22Rv1 (cell line): ENCODE data around the gene FLVCR2.

Experiments used
- H3K27ac ChIP-seq: fragments of 450-650 bp; 2 replicates; pipeline ENCODE4 v1.5.1; 2017
- ZFX ChIP-seq: fragments of 450-650 bp; IDR thresholded peaks from 2 replicates; pipeline ENCODE4 v1.6.1; 2017; ENCODE audit warnings: antibody characterized with exemption, borderline replicate concordance
- TF ChIP-seq, protein P1 (sequence below): fragments of 450-650 bp; IDR thresholded peaks from 2 replicates; pipeline ENCODE4 v1.5.1; 2017; ENCODE audit warnings: mild to moderate bottlenecking

The FLVCR2 gene

DNA sequence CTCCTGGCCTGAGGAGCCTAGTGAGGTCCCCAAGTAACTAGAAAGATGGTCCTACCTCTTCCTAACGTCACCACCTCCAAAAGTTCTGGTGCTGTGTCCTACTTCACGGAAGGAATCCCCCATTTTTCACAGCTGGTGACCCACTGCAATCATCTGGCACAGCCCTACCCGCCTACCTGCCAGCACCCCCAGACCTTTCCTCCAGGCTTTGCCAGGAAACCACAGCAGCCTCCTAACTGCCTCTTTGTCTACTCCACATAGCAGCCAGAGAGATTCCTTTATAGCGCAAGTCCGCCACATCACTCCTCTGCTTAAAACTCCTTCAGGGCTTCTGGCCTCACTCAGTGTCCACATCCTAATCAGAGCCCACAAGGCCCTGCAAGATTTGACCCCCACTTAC lies 13.4 kb upstream of the FLVCR2 start:
- no peak overlapping the region for H3K27ac ChIP-seq
- TF ChIP-seq, protein P1, sequence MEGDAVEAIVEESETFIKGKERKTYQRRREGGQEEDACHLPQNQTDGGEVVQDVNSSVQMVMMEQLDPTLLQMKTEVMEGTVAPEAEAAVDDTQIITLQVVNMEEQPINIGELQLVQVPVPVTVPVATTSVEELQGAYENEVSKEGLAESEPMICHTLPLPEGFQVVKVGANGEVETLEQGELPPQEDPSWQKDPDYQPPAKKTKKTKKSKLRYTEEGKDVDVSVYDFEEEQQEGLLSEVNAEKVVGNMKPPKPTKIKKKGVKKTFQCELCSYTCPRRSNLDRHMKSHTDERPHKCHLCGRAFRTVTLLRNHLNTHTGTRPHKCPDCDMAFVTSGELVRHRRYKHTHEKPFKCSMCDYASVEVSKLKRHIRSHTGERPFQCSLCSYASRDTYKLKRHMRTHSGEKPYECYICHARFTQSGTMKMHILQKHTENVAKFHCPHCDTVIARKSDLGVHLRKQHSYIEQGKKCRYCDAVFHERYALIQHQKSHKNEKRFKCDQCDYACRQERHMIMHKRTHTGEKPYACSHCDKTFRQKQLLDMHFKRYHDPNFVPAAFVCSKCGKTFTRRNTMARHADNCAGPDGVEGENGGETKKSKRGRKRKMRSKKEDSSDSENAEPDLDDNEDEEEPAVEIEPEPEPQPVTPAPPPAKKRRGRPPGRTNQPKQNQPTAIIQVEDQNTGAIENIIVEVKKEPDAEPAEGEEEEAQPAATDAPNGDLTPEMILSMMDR, result no peak
- TF ChIP-seq ZFX, result no peak

DNA sequence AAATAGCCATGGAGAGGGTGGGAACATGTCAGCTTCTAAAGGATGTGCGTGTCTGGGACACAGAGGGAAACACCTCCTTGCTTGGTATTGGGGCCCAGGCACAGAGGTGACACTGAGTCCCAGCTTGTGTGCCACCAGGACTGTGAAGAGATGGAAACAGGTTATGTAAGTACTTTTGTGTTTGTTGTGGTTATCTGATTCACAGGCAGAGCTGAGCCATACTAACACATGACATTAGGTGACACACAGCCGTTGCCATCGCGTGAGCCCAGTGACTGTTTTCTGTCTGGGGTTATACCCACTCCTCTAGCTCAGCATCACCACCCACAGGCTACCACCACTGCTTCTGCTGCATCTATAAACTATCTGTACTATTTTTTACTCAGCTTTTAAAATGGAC lies 12.1 kb upstream of the FLVCR2 start:
- H3K27ac ChIP-seq, result no peak overlapping the region
- TF ChIP-seq, protein P1, result no peak
- no peak for TF ChIP-seq ZFX

DNA sequence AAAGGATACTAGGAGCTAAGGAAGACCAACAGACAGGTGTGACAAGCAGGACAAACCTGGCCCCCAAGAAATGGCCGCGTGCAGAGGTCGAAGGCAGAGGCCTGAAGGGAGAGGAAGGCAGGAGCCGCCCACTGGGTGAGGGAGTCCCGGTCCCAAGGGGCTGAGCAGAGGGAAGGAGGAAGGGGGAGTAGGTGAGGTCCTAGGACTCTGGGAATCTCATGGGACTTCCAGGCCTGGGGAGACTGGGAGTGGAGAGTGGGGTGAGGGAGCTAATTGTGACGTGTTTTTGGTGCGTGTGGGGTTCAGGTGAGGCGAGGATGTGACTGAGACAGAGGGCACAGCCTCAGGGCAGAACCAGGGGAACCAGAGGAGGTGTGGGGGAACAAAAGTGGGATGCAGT lies 11.7 kb upstream of the FLVCR2 start:
- no peak overlapping the region for H3K27ac ChIP-seq
- no peak for TF ChIP-seq ZFX
- TF ChIP-seq, protein P1, result no peak

DNA sequence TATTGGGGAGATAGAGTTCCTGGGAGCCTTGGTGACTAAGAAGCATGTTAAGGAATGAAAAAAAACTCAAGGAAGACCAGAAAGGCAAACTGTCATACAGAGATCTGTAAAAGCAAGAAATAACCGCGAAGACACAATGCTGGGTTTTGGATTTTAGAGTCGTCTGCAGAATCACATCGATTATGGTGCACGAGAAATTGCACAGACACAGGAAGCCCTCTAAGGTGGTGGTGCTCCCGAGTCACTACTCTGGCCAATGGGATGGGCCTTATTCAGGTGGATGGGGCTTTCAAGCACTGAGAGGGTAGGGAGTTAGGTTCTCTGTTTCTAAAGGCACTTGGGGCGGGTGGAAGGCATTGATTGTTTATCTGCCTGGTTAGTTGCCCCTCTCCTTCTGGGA lies 10.3 kb upstream of the FLVCR2 start:
- TF ChIP-seq ZFX, result no peak
- TF ChIP-seq, protein P1, result no peak
- H3K27ac ChIP-seq, result no peak overlapping the region

DNA sequence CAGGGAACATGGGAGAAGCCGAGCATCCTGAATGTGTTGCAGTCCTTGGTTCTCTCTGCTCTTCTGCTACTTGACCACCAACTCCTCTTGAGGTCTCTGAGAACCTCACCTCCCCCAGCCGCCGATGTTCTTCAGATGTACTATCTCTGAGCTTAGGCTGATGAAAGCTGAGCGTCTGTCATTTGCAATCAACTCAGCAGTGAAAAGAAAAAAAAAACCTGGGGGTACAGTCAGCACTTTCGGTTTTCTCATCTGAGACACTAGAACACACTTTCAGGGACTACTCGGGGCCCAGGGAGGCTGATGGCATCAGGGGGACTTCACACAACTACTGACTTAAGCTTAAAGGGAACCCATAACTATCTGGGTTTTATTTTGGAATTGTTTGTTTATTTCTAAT lies 9.6 kb upstream of the FLVCR2 start:
- no peak for TF ChIP-seq ZFX
- TF ChIP-seq, protein P1, result no peak
- no peak overlapping the region for H3K27ac ChIP-seq

DNA sequence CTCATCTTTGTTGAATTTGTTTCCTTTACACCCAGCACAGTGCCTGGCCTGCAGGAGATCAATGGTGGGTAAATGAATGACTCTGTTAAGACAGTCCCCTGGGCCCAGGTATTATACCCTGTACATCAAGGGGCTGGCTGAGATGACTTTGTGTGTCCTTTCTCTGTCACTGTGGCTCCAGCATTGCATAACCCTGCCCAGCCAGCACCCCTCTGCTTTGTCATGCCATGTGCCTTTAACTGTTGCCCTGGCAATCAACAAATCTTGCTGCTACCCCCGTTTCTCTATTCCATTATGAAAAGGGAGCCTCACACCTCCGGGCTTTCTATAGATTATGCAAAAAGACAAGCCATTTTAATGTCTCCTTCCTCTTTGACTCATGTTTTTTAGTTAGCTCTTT lies 7.6 kb upstream of the FLVCR2 start:
- no peak for TF ChIP-seq ZFX
- TF ChIP-seq, protein P1, result no peak
- H3K27ac ChIP-seq, result no peak overlapping the region

DNA sequence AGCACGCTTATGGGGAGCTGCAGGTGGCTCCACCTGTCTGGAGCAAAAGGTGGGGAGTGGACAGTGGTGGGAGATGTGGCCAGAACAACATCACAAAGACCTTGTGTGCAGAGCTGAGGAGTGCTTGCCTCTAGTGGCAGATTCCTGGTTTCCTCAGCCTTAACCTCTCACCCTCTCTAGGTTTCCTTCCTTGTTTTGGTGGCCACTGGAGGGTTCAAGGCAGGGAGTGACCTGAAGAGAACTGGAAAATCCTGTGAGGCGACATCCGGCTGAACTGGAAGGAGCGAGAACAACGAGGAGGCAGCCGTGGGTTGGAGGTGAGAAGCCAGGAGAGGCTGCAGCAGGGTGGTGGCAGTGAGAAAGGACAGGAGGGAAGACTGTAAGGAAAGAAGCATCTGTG lies 6.3 kb upstream of the FLVCR2 start:
- TF ChIP-seq, protein P1, result no peak
- no peak for TF ChIP-seq ZFX
- H3K27ac ChIP-seq, result no peak overlapping the region
